NCI-H2081 treated with DMSO at 0.1 percent for 48 hours (cell line): ENCODE data around the gene NFASC.
A peak's percentile ranks its signal among the peaks of the same experiment; 100 is the strongest.

Source experiments
- DNase-seq: peaks from one replicate; lab custom pipeline; 2025; lab: John Stamatoyannopoulos, UW

The NFASC gene

GRCh38 chr1:204928671-204929486 lies 58.2 kb downstream of the NFASC start:
- DNase-seq, result no peak

- no peak for DNase-seq
Measured at GRCh38 chr1:204929487-204930154, 59.0 kb downstream of the NFASC start.

- DNase-seq, result no peak
Measured at GRCh38 chr1:204930155-204930523, 59.5 kb downstream of the NFASC start.

- no peak for DNase-seq
Measured at GRCh38 chr1:204931313-204931712, 60.7 kb downstream of the NFASC start.

GRCh38 chr1:204931768-204932572 lies 61.3 kb downstream of the NFASC start:
- DNase-seq, result no peak

GRCh38 chr1:204932573-204932909 lies 61.9 kb downstream of the NFASC start:
- DNase-seq, result no peak

- no peak for DNase-seq
Measured at GRCh38 chr1:204935155-204935554, 64.5 kb downstream of the NFASC start.

- DNase-seq, result no peak
Measured at GRCh38 chr1:204936765-204937164, 66.1 kb downstream of the NFASC start.

GRCh38 chr1:204937901-204938300 lies 67.2 kb downstream of the NFASC start:
- no peak for DNase-seq

GRCh38 chr1:204940591-204940990 lies 69.9 kb downstream of the NFASC start:
- no peak for DNase-seq

- DNase-seq, result peak; percentile 44
Measured at GRCh38 chr1:204941421-204942338, 71.0 kb downstream of the NFASC start.

GRCh38 chr1:204943495-204943894 lies 72.8 kb downstream of the NFASC start:
- no peak for DNase-seq

GRCh38 chr1:204944662-204945061 lies 74.0 kb downstream of the NFASC start:
- DNase-seq, result no peak

GRCh38 chr1:204945565-204945977 lies 74.9 kb downstream of the NFASC start:
- no peak for DNase-seq

- DNase-seq, result no peak
Measured at GRCh38 chr1:204946640-204947039, 76.0 kb downstream of the NFASC start.

- DNase-seq, result no peak
Measured at GRCh38 chr1:204947338-204947737, 76.7 kb downstream of the NFASC start.

GRCh38 chr1:204947747-204948146 lies 77.1 kb downstream of the NFASC start:
- DNase-seq, result no peak

- DNase-seq, result no peak
Measured at GRCh38 chr1:204950353-204951001, 79.8 kb downstream of the NFASC start.

- no peak for DNase-seq
Measured at GRCh38 chr1:204958317-204959307, 88.0 kb downstream of the NFASC start.

GRCh38 chr1:204959374-204959773 lies 88.7 kb downstream of the NFASC start:
- no peak for DNase-seq
